Measurements from ENCODE around the gene XDH. TPM values are rescaled to one million over a fixed set of nuclear protein-coding genes. Genes with fewer than 3 reads are reported as not detected.

Gene XDH
- total and polyA plus RNA-seq, 9 of the 15 experiments (the other 6 are each of a cell fraction or from before 2014, with no cell fraction given): 0.04 to 0.06 TPM; not detected in 7

DNA sequence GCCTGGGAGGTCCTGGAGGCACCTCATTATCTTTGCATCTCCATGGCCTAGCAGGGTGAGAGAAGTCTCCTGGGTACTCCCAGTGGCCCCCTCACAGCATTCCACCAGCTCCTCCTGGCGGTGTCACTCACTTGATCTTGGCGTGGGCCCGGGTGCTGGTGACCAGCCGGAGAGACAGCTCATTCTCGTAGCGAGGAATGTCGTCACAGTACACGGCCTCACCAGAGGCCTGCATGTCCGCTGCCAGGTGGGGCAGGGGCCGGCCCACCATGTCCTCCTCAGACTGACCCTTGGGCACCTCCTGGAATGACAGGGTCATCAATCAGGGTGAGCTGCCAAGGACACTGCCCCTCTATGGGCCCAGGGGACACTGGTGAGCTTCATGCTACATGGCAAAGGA is 42.4 kb downstream of the XDH start:
- Histone ChIP-seq H3K27ac (ENCODE audit: extremely low read depth, low read depth, low read length) (no peak overlapping the region), H3K4me1 (replicated peaks in 1 of 2; ENCODE audit: control insufficient read depth in 2 of 2, insufficient read depth in 2 of 2, low read length in 2 of 2) (no peaks in the 10 kb centered on the region), H3K4me2 (ENCODE audit: insufficient read depth, low read length) (no peak overlapping the region), H4K20me1 (replicated peaks; ENCODE audit: control insufficient read depth, insufficient read depth, low read length) (no peaks in the 10 kb centered on the region), H3K79me2 (ENCODE audit: control insufficient read depth, insufficient read depth, low read length) (no peaks in the 10 kb centered on the region), H3K4me3 (no peak overlapping the region), H3K9me1 (ENCODE audit: control insufficient read depth, insufficient read depth, low read length) (no peaks in the 10 kb centered on the region), H3K9me3 (replicated peaks; ENCODE audit: control insufficient read depth, insufficient read depth, low read depth, low read length) (no peaks in the 10 kb centered on the region), H2AFZ (ENCODE audit: low read depth, low read length) (no peak overlapping the region), H3K36me3 (ENCODE audit: control insufficient read depth, insufficient read depth, low read length) (no peaks in the 10 kb centered on the region), H3K9ac (ENCODE audit: insufficient read depth in 1 of 2, low read depth in 2 of 2, low read length in 2 of 2) (no peak overlapping the region), H3K27me3 (ENCODE audit: control insufficient read depth in 2 of 2, insufficient read depth in 2 of 2, low read length in 2 of 2) (peaks cover 0 to 4% of the 10 kb centered on the region in 2 experiments; a peak in 2 of 5 replicates)
- intact Hi-C loops (cut with micrococcal nuclease) (no loop called here), in situ Hi-C loops (cut with MboI) (no loop called here)
- no peak for ATAC-seq
- WGBS (ENCODE audit: insufficient coverage, low coverage, missing lambda C conversion rate): 2% methylated on average over 7 of the region's 10 CpGs
- FAIRE-seq: no peak
- no TSS peak for BruUV-seq (replicated peaks)
- no peak for DNase-seq (ENCODE audit: extremely low read depth in 1 of 4, low spot score in 3 of 4)
- CTCF ChIA-PET (ENCODE audit: low intra/inter-chr PET ratio): no interaction called here
- POLR2A ChIA-PET: interaction anchor here (0.7 kb wide), 1 partner anchor 39 kb away, joined by 3 read pairs; no protein-coding TSS in a partner anchor
- TF ChIP-seq RAD51 (IDR thresholded peaks at IDR 0.05; ENCODE audit: borderline replicate concordance, low read depth): no peak
- no peak for TF ChIP-seq CBFA2T2 (conservative IDR thresholded peaks at IDR 0.05)
- no peak for TF ChIP-seq ZFP1 (CRISPR knock-in tag; IDR thresholded peaks at IDR 0.05)
- no peak for TF ChIP-seq HNRNPK (IDR thresholded peaks at IDR 0.05; ENCODE audit: low read depth, low read length, poor library complexity, severe bottlenecking)
- TF ChIP-seq, protein P1, sequence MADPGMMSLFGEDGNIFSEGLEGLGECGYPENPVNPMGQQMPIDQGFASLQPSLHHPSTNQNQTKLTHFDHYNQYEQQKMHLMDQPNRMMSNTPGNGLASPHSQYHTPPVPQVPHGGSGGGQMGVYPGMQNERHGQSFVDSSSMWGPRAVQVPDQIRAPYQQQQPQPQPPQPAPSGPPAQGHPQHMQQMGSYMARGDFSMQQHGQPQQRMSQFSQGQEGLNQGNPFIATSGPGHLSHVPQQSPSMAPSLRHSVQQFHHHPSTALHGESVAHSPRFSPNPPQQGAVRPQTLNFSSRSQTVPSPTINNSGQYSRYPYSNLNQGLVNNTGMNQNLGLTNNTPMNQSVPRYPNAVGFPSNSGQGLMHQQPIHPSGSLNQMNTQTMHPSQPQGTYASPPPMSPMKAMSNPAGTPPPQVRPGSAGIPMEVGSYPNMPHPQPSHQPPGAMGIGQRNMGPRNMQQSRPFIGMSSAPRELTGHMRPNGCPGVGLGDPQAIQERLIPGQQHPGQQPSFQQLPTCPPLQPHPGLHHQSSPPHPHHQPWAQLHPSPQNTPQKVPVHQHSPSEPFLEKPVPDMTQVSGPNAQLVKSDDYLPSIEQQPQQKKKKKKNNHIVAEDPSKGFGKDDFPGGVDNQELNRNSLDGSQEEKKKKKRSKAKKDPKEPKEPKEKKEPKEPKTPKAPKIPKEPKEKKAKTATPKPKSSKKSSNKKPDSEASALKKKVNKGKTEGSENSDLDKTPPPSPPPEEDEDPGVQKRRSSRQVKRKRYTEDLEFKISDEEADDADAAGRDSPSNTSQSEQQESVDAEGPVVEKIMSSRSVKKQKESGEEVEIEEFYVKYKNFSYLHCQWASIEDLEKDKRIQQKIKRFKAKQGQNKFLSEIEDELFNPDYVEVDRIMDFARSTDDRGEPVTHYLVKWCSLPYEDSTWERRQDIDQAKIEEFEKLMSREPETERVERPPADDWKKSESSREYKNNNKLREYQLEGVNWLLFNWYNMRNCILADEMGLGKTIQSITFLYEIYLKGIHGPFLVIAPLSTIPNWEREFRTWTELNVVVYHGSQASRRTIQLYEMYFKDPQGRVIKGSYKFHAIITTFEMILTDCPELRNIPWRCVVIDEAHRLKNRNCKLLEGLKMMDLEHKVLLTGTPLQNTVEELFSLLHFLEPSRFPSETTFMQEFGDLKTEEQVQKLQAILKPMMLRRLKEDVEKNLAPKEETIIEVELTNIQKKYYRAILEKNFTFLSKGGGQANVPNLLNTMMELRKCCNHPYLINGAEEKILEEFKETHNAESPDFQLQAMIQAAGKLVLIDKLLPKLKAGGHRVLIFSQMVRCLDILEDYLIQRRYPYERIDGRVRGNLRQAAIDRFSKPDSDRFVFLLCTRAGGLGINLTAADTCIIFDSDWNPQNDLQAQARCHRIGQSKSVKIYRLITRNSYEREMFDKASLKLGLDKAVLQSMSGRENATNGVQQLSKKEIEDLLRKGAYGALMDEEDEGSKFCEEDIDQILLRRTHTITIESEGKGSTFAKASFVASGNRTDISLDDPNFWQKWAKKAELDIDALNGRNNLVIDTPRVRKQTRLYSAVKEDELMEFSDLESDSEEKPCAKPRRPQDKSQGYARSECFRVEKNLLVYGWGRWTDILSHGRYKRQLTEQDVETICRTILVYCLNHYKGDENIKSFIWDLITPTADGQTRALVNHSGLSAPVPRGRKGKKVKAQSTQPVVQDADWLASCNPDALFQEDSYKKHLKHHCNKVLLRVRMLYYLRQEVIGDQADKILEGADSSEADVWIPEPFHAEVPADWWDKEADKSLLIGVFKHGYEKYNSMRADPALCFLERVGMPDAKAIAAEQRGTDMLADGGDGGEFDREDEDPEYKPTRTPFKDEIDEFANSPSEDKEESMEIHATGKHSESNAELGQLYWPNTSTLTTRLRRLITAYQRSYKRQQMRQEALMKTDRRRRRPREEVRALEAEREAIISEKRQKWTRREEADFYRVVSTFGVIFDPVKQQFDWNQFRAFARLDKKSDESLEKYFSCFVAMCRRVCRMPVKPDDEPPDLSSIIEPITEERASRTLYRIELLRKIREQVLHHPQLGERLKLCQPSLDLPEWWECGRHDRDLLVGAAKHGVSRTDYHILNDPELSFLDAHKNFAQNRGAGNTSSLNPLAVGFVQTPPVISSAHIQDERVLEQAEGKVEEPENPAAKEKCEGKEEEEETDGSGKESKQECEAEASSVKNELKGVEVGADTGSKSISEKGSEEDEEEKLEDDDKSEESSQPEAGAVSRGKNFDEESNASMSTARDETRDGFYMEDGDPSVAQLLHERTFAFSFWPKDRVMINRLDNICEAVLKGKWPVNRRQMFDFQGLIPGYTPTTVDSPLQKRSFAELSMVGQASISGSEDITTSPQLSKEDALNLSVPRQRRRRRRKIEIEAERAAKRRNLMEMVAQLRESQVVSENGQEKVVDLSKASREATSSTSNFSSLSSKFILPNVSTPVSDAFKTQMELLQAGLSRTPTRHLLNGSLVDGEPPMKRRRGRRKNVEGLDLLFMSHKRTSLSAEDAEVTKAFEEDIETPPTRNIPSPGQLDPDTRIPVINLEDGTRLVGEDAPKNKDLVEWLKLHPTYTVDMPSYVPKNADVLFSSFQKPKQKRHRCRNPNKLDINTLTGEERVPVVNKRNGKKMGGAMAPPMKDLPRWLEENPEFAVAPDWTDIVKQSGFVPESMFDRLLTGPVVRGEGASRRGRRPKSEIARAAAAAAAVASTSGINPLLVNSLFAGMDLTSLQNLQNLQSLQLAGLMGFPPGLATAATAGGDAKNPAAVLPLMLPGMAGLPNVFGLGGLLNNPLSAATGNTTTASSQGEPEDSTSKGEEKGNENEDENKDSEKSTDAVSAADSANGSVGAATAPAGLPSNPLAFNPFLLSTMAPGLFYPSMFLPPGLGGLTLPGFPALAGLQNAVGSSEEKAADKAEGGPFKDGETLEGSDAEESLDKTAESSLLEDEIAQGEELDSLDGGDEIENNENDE (IDR thresholded peaks at IDR 0.05; ENCODE audit: low read depth, low read length): no peak
- TF ChIP-seq RNF2 (IDR thresholded peaks at IDR 0.05): no peak
- no peak for TF ChIP-seq KLF13 (tag; IDR thresholded peaks at IDR 0.05; ENCODE audit: borderline replicate concordance, low read depth)

All from K562 (cell line).